Lower leg skin (tissue), 4 donors: ENCODE data around the gene DHX30. TPM values are rescaled to one million over a fixed set of nuclear protein-coding genes. Genes with fewer than 3 reads are reported as not detected.
A peak's percentile ranks its signal among the peaks of the same experiment; 100 is the strongest.

ENCODE experiments used
- DNase-seq, 2 donors: peaks; one replicate each; pipeline ENCODE4 v3.0.0-alpha.2; 2019; ENCODE audit warnings: low spot score in 2 of 2
- H3K4me3 ChIP-seq: fragments of 200-600 bp; sonication (generic); 2 replicates; pipeline ENCODE4 v1.5.1; 2017; ENCODE audit warnings: mild to moderate bottlenecking, low read depth; ENCODE audit not compliant: poor library complexity, severe bottlenecking
- CTCF ChIP-seq, 3 donors: fragments of 450-650 bp; IDR thresholded peaks; one replicate each; pipeline ENCODE4 v1.5.1; 2016; ENCODE audit warnings: antibody characterized with exemption in 3 of 3, mild to moderate bottlenecking in 3 of 3, moderate library complexity in 2 of 3
- POLR2A ChIP-seq, 2 donors: fragments of 450-650 bp; IDR thresholded peaks; one replicate each; pipeline ENCODE4 v1.6.1; 2016 to 2017; ENCODE audit warnings: antibody characterized with exemption in 2 of 2, mild to moderate bottlenecking in 1 of 2, moderate library complexity in 1 of 2
- WGBS, 2 donors: methylation state at CpG; one replicate each; pipeline ENCODE4 v1.1.5; 2018; 5-methylcytosine and 5-hydroxymethylcytosine counted together
- intact Hi-C: fragments of 100-400 bp; cut with DNase I; formaldehyde crosslinking; loops from one replicate; pipeline ENCODE4 v1.15.0; 2023; ENCODE audit warnings: low total_unique reads
- total RNA-seq, 4 donors: library from RNA; depleted of rRNA; stranded (reverse); fragments of >200 nt; gene quantifications; one replicate each; pipeline ENCODE4 v1.1.0, GENCODE V29; 2016

Gene DHX30
- total RNA-seq, 4 donors from 2014 or later = 59.0 to 81.0 (median 66.7) TPM

- DNase-seq = no peak
- no peak overlapping the region for H3K4me3 ChIP-seq
- intact Hi-C loops = no loop called here
- 88 to 100% methylated on average over 2 of the region's 2 CpGs for WGBS, 2 donors
- TF ChIP-seq POLR2A (IDR thresholded peaks at IDR 0.05) (no peak), CTCF (IDR thresholded peaks at IDR 0.05) (no peak)
Measured at GRCh38 chr3:47868306-47868705, 65.4 kb downstream of the DHX30 start.

GRCh38 chr3:47870156-47870555 lies 67.2 kb downstream of the DHX30 start:
- no peak overlapping the region for H3K4me3 ChIP-seq
- no peak for TF ChIP-seq CTCF (IDR thresholded peaks at IDR 0.05)
- TF ChIP-seq POLR2A (IDR thresholded peaks at IDR 0.05) = no peak
- DNase-seq = no peak
- WGBS, 2 donors = 91 to 93% methylated on average over 3 of the region's 3 CpGs
- intact Hi-C loops = no loop called here

GRCh38 chr3:47870702-47871260 lies 67.8 kb downstream of the DHX30 start:
- H3K4me3 ChIP-seq = no peak overlapping the region
- peak in 1 of 2 donors; percentile 81 for DNase-seq
- intact Hi-C loops = no loop called here
- 92 to 94% methylated on average over 12 of the region's 12 CpGs for WGBS, 2 donors
- TF ChIP-seq CTCF (IDR thresholded peaks at IDR 0.05) = no peak
- no peak for TF ChIP-seq POLR2A (IDR thresholded peaks at IDR 0.05)

GRCh38 chr3:47871389-47871788 lies 68.5 kb downstream of the DHX30 start:
- no peak for DNase-seq
- TF ChIP-seq CTCF (IDR thresholded peaks at IDR 0.05) = no peak
- no peak for TF ChIP-seq POLR2A (IDR thresholded peaks at IDR 0.05)
- intact Hi-C loops = no loop called here
- H3K4me3 ChIP-seq = no peak overlapping the region
- WGBS, 2 donors = 91 to 95% methylated on average over 2 of the region's 2 CpGs

GRCh38 chr3:47872916-47873315 lies 70.0 kb downstream of the DHX30 start:
- TF ChIP-seq CTCF (IDR thresholded peaks at IDR 0.05) (no peak), POLR2A (IDR thresholded peaks at IDR 0.05) (no peak)
- H3K4me3 ChIP-seq = no peak overlapping the region
- WGBS, 2 donors = 76 to 79% methylated on average over 4 of the region's 4 CpGs
- DNase-seq = no peak
- intact Hi-C loops = no loop called here

GRCh38 chr3:47874438-47874837 lies 71.5 kb downstream of the DHX30 start:
- TF ChIP-seq POLR2A (IDR thresholded peaks at IDR 0.05) (no peak), CTCF (IDR thresholded peaks at IDR 0.05) (no peak)
- intact Hi-C loops = no loop called here
- DNase-seq = no peak
- 89 to 93% methylated on average over 2 of the region's 2 CpGs for WGBS, 2 donors
- no peak overlapping the region for H3K4me3 ChIP-seq
